Skeletal muscle satellite cell (primary cell): ENCODE data around the gene DRD4.
"Not testable (repeated sequence)": the region's sequence is repeated elsewhere in the genome, so short reads cannot be mapped to it uniquely, and the experiment has no call there.

Source experiments
- H3K27me3 ChIP-seq: 2 replicates; pipeline ENCODE4 v1.7.0; 2013; ENCODE audit warnings: low read length; ENCODE audit not compliant: control insufficient read depth, insufficient read depth
- H3K36me3 ChIP-seq: 2 replicates; pipeline ENCODE4 v1.7.0; 2013; ENCODE audit warnings: mild to moderate bottlenecking, control low read depth, low read length; ENCODE audit not compliant: insufficient read depth
- H3K4me1 ChIP-seq: 2 replicates; pipeline ENCODE4 v1.7.0; 2013; ENCODE audit warnings: low read length; ENCODE audit not compliant: control insufficient read depth, insufficient read depth
- H3K4me2 ChIP-seq: 2 replicates; pipeline ENCODE4 v1.7.0; 2013; ENCODE audit warnings: mild to moderate bottlenecking, low read length
- H3K4me3 ChIP-seq: 2 replicates; pipeline ENCODE4 v1.7.0; 2013; ENCODE audit warnings: low read length
- H3K9ac ChIP-seq: 2 replicates; pipeline ENCODE4 v1.7.0; 2013; ENCODE audit warnings: mild to moderate bottlenecking, low read depth, low read length, moderate library complexity
- H3K9me3 ChIP-seq: replicated peaks from 2 replicates; pipeline ENCODE4 v1.7.0; 2013; ENCODE audit warnings: mild to moderate bottlenecking, control low read depth, low read length

The DRD4 gene

DNA sequence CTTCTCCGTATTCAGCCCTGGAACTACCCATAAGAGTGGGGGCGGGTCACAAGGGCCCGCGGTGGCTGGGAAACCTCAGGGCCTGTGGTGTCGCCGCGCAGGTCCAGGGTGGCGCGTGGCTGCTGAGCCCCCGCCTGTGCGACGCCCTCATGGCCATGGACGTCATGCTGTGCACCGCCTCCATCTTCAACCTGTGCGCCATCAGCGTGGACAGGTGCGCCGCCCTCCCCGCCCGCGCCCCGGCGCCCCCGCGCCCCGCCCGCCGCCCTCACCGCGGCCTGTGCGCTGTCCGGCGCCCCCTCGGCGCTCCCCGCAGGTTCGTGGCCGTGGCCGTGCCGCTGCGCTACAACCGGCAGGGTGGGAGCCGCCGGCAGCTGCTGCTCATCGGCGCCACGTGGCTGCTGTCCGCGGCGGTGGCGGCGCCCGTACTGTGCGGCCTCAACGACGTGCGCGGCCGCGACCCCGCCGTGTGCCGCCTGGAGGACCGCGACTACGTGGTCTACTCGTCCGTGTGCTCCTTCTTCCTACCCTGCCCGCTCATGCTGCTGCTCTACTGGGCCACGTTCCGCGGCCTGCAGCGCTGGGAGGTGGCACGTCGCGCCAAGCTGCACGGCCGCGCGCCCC, 2.4 kb downstream of the DRD4 start:
- no peaks in the 10 kb centered on the region for H3K9me3 ChIP-seq
- H3K27me3 ChIP-seq = peaks cover 3% of the 10 kb centered on the region

DNA sequence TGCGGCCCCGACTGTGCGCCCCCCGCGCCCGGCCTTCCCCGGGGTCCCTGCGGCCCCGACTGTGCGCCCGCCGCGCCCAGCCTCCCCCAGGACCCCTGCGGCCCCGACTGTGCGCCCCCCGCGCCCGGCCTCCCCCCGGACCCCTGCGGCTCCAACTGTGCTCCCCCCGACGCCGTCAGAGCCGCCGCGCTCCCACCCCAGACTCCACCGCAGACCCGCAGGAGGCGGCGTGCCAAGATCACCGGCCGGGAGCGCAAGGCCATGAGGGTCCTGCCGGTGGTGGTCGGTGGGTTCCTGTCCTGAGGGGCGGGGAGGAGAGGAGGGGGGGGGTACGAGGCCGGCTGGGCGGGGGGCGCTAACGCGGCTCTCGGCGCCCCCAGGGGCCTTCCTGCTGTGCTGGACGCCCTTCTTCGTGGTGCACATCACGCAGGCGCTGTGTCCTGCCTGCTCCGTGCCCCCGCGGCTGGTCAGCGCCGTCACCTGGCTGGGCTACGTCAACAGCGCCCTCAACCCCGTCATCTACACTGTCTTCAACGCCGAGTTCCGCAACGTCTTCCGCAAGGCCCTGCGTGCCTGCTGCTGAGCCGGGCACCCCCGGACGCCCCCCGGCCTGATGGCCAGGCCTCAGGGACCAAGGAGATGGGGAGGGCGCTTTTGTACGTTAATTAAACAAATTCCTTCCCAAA, 3.1 kb downstream of the DRD4 start:
- H3K27me3 ChIP-seq = peaks cover 3% of the 10 kb centered on the region
- no peak overlapping the region for H3K9ac ChIP-seq

More for the DNA sequence above, 2.4 kb downstream of the DRD4 start:
- peaks cover 18% of the 10 kb centered on the region for H3K36me3 ChIP-seq
- H3K4me2 ChIP-seq = no peak overlapping the region
- H3K9ac ChIP-seq = no peak overlapping the region
- H3K4me3 ChIP-seq = no peak overlapping the region
- H3K4me1 ChIP-seq = peaks cover 7% of the 10 kb centered on the region

DNA sequence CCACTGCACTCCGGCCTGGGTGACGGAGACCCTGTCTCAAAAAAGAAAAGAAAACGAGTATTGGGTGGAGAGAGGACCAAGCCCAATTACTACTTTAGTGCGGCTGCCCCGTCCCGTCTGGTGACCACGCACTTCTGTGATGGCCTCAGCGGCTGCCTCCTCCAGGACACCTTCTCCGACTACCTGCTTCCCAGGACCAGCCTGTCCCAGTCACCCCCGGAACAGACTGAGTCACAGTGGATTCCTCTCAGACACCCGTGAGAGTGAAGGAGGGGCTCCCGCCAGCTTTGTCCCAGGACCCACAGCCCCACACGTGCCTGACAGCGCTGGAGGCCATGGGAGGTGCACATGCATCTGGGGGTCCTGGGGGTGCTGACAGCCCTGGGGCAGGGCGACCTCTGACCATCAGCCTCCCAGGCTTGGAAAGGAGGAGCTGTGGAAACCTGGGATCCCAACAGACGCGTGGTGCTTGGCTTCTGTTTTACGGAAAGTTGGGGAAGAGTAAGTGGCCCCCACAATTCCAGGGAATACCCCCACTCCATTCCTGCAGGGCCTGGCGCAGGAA, 4.8 kb downstream of the DRD4 start:
- Histone ChIP-seq H3K27me3 (peaks cover 3% of the 10 kb centered on the region), H3K9ac (no peak overlapping the region), H3K4me3 (no peak overlapping the region), H3K4me2 (no peak overlapping the region), H3K4me1 (peaks cover 7% of the 10 kb centered on the region), H3K9me3 (no peaks in the 10 kb centered on the region), H3K36me3 (peaks cover 19% of the 10 kb centered on the region)

More for the DNA sequence above, 3.1 kb downstream of the DRD4 start:
- no peaks in the 10 kb centered on the region for H3K9me3 ChIP-seq
- H3K4me1 ChIP-seq = peaks cover 7% of the 10 kb centered on the region
- no peak overlapping the region for H3K4me3 ChIP-seq
- no peak overlapping the region for H3K4me2 ChIP-seq
- peaks cover 15% of the 10 kb centered on the region for H3K36me3 ChIP-seq

DNA sequence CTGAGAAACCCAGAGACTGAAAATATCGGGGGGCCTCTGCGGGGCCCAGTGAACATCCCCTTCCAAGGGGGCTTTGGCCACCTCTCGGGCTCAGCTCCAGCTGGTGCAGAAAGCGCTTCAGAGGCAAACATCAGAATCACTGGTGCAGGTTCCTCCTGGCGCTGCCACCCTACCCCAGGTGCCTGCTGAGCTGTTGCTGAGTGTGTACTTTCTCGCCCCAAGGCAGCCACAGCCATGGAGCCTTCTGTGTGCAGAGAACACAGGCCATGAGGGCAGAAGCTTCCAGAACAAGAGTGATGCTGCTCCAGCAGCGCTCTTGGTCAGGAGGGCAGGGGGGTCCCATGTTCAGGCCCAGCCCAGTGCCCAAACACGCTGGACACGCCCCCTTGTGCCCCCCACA, 6.3 kb downstream of the DRD4 start:
- Histone ChIP-seq H3K4me1 (no peaks in the 10 kb centered on the region), H3K4me2 (no peak overlapping the region), H3K9ac (no peak overlapping the region), H3K4me3 (no peak overlapping the region), H3K27me3 (no peaks in the 10 kb centered on the region), H3K36me3 (peaks cover 19% of the 10 kb centered on the region), H3K9me3 (no peaks in the 10 kb centered on the region)

DNA sequence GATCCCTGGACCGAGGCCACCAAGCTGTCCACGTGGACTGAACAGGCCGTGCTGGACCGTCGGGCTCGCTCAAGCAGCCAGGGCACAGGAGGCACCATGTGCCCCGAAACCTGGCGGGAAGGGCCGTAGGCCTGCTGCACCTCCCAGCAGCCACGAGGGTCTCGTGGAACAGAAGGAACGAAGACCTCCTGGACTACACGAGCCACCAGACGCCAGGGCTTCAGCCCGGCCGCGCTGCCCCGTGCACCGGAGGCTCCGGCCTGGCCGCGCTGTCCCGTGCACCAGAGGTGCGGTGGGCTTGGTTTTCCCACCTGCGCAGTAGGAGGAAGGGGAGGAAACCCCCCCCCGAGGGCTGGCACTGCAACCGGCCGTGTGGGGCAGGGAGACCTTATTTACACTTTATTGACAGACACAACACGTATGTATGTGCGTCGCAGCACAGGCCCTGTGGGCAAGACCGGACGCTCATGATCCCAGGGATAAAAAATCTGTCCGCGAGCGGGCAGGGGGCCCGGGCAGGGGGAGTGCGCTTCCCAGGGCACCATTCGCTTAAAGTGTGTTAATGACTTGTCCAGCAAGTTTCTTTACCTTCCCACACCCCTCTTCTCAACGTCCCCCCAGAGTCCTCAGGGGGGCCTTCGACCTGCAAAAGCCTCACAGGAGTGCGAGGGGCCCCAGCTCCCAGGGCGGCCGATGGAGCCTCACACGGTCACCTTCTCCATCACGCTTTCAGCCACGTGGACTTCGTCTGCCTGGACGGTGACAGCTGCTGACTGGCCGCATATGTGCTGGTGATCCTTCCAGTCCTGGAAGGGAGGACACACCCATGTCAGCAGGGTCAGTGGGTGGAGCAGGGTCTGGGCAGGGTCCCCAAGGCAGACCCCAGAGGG, 7.0 kb downstream of the DRD4 start:
- Histone ChIP-seq H3K4me3 (no peak overlapping the region), H3K36me3 (peaks cover 19% of the 10 kb centered on the region), H3K27me3 (no peaks in the 10 kb centered on the region), H3K4me2 (no peak overlapping the region), H3K9me3 (no peaks in the 10 kb centered on the region), H3K4me1 (no peaks in the 10 kb centered on the region), H3K9ac (no peak overlapping the region)

DNA sequence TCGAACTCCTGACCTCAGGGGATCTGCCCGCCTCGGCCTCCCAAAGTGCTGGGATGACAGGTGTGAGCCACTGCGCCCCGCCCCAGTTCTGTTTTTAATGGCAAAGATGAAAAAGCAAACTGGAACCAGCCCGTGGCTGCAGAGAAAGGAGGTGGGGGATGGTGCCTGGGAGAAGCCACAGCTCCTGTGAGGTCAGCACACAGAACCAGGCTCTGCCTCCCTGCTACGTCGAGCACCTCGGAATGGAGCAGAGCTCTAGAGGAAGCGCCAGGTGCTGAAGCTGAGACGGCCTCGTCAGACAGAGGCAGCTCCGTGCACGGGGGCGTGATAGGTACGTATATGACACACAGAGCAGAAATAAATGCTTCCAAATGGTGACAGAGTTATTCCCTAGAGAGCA, 8.5 kb downstream of the DRD4 start:
- Histone ChIP-seq H3K36me3 (peaks cover 24% of the 10 kb centered on the region), H3K27me3 (no peaks in the 10 kb centered on the region), H3K9ac (no peak overlapping the region), H3K4me1 (no peaks in the 10 kb centered on the region), H3K4me3 (no peak overlapping the region), H3K4me2 (no peak overlapping the region), H3K9me3 (no peaks in the 10 kb centered on the region)

DNA sequence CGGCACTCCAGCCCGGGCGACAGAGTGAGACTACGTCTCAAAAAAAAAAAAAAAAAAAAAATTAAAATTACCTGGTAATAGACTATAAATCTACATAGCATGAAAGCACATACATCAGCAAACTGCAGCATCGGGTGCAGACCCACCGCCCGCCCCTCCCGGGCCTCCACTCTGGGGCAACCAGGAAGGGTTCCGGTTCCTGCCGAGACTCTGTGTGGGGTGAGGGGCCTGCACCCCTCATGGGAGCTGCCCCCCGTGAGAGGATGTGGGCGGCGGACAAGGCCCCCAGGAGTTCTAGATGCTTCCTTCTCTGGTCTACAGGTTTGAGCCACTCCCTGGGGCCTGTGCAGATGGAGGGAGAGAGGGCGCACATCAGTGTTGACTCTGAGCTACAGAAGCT, 9.1 kb downstream of the DRD4 start:
- Histone ChIP-seq H3K4me1 (no peaks in the 10 kb centered on the region), H3K9me3 (no peaks in the 10 kb centered on the region), H3K4me3 (no peak overlapping the region), H3K27me3 (no peaks in the 10 kb centered on the region), H3K36me3 (peaks cover 24% of the 10 kb centered on the region), H3K9ac (no peak overlapping the region), H3K4me2 (no peak overlapping the region)

DNA sequence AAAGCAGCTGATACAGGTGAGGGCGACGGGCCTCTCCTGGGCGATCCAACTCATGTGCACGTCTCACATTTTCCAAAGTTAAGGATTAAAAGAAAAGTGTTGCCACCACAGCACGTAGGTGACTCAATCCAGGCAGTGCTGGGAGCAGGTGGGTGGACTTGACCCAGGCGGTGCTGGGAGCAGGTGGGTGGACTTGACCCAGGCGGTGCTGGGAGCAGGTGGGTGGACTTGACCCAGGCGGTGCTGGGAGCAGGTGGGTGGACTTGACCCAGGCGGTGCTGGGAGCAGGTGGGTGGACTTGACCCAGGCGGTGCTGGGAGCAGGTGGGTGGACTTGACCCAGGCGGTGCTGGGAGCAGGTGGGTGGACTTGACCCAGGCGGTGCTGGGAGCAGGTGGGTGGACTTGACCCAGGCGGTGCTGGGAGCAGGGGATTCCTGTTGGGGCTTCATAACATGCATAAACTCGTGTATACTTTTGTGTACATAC, 10.6 kb downstream of the DRD4 start:
- not testable (repeated sequence) for H3K4me1 ChIP-seq, H3K4me3 ChIP-seq, H3K9ac ChIP-seq, H3K27me3 ChIP-seq, H3K9me3 ChIP-seq, H3K4me2 ChIP-seq
- peaks cover 15% of the 10 kb centered on the region for H3K36me3 ChIP-seq

DNA sequence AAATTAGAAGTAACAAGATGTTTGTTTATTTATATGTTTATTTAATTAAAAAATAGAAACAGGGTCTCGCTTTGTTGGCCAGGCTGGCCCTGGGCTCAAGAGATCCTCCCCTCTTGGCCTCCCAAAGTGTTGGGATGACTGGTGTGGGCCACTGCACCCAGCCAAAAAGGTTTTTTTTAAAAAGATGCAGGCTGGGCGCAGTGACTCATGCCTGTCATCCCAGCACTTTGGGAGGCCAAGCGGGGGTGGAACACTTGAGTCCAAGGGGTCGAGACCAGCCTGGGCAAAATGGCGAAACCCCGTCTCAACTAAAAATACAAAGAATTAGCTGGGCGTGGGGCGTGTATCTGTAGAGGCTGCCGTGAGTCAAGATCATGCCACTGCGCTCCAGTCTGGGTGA, 13.4 kb downstream of the DRD4 start:
- peaks cover 11% of the 10 kb centered on the region for H3K36me3 ChIP-seq
- no peaks in the 10 kb centered on the region for H3K4me1 ChIP-seq
- H3K27me3 ChIP-seq = no peaks in the 10 kb centered on the region
- no peak overlapping the region for H3K9ac ChIP-seq
- H3K4me3 ChIP-seq = no peak overlapping the region
- H3K4me2 ChIP-seq = no peak overlapping the region
- no peaks in the 10 kb centered on the region for H3K9me3 ChIP-seq

DNA sequence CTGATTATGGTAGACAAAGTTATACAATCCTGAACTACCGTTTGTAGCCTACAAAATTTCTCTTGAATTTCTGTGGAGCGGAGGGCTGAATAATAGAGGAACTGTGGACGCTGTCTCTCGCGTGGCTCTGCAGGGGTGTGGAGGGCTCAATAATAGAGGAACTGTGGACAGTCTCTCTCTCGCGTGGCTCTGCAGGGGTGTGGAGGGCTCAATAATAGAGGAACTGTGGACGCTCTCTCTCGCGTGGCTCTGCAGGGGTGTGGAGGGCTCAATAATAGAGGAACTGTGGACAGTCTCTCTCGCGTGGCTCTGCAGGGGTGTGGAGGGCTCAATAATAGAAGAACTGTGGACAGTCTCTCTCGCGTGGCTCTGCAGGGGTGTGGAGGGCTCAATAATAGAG, 16.1 kb downstream of the DRD4 start:
- H3K4me2 ChIP-seq, H3K27me3 ChIP-seq, H3K9ac ChIP-seq, H3K4me3 ChIP-seq, H3K4me1 ChIP-seq, H3K9me3 ChIP-seq: not testable (repeated sequence)
- H3K36me3 ChIP-seq = peaks cover 17% of the 10 kb centered on the region

DNA sequence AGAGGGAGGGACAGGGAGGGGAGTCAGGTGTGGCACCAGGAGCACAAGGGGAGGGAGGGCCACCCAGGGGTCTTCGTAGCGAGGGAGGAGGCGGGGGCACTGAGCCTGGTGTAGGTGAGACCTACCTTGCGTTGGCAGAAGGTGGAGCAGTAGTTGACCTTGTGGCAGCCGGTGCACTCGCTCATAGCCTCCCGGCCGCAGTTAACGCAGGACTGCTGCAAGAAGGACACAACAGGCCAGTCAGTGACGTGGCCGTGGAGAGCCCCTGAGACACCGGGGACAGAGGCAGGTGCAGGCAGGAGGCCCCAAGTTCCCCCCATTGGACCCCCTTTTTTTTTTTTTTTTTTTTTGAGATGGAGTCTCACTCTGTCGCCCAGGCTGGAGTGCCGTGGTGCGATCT, 16.8 kb downstream of the DRD4 start:
- Histone ChIP-seq H3K4me2 (no peak overlapping the region), H3K4me3 (no peak overlapping the region), H3K36me3 (peaks cover 23% of the 10 kb centered on the region), H3K4me1 (no peaks in the 10 kb centered on the region), H3K27me3 (no peaks in the 10 kb centered on the region), H3K9me3 (no peaks in the 10 kb centered on the region), H3K9ac (no peak overlapping the region)
